GM18505 (cell line): ENCODE data around the gene CDKAL1.
"Not testable (repeated sequence)": the region's sequence is repeated elsewhere in the genome, so short reads cannot be mapped to it uniquely, and the experiment has no call there.

Source experiments
- ATAC-seq: cut with Tn5 transposase; IDR thresholded peaks from one replicate; pipeline ENCODE4 v1.9.1; 2021; ENCODE audit not compliant: unreplicated experiment
- POLR2A ChIP-seq: IDR thresholded peaks from 4 replicates; pipeline ENCODE4 v1.6.1; 2011; ENCODE audit warnings: borderline replicate concordance; ENCODE audit not compliant: insufficient read depth, insufficient read length; ENCODE audit errors: extremely low read depth

Gene CDKAL1

DNA sequence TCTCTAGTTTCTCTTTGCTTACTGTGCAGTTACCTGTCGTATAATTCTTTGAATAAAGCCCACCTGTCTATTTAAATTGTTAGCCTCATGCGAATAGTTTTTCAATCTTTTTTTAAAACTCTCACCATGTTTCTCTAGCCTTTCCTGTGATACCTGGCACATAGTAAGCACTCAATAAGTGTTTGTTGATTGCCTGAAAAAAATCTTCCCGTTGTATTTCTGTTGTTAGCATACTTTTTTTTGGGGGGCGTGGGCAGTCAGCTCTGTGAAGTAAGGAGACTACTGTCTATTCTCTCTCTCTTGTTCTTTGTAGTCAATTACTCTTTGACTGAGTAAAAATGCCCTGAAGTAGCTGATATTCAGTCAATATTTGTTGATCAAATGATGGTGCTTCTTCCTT is 205.8 kb downstream of the CDKAL1 start:
- no peak for ATAC-seq
- no peak for TF ChIP-seq POLR2A

DNA sequence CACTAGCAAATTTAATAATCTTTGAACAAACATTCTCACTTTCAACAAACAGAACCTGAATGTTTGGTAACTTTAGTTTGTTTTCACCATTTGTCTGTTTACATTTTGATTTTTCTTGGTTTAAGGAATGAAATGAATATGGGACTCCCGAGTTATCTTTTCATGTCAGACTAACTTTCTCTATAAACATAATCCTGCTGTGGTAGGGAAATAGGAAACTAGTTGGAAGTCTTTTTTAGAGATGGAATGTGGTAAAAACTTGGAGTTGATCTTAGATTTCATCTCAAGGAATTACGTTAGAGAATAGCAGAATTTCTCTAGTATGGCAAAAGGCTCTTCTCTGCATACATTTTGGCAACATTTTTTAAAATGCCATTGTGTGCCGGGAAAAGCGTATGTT is 206.5 kb downstream of the CDKAL1 start:
- ATAC-seq, result no peak

DNA sequence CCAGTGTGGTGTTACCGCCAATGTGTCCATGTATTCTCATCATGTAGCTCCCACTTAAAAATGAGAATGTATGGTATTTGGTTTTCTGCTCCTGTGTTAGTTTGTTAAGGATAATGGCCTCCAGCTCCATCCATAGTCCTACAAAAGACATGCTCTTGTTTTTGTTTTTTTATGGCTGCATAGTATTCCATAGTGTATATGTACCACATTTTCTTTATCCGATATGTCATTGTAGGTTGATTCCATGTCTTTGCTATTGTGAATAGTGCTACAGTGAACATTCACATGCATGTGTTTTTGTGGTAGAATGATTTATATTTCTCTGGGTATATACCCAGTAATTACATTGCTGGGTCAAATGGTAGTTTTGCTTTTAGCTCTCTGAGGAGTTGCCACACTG is 207.2 kb downstream of the CDKAL1 start:
- TF ChIP-seq POLR2A, result no peak
- ATAC-seq, result no peak

More for the DNA sequence above, 206.5 kb downstream of the CDKAL1 start:
- no peak for TF ChIP-seq POLR2A

DNA sequence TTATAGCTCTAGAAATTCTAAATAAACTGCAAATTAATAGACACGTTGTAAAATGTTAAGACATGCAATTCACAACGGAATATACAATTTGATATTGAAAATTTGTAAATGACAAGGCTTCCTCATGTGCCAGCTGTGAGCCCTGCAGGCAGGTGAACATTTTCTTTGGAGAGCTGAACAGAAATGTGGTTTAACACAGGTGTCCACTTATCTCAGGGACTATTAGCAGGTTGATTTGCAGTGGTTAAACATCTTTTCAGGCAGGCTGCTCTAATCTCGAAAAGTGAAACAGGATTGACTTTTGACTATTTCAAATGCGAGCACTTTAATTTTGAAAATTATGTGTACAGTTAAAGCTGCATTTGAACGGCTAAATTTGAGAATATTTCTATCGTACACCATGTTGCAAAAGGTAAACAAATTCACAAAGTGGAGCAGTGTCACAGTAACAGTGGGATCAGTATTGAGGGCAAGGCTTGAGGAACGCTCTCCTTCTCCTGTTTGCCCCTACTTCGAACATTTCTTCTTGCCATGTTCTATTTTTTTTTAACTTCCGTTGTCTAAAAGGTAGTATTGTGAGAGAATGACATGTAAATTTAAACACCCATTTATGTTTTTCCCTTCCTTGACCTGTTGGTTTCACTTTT is 210.8 kb downstream of the CDKAL1 start:
- TF ChIP-seq POLR2A, result no peak
- ATAC-seq, result no peak

DNA sequence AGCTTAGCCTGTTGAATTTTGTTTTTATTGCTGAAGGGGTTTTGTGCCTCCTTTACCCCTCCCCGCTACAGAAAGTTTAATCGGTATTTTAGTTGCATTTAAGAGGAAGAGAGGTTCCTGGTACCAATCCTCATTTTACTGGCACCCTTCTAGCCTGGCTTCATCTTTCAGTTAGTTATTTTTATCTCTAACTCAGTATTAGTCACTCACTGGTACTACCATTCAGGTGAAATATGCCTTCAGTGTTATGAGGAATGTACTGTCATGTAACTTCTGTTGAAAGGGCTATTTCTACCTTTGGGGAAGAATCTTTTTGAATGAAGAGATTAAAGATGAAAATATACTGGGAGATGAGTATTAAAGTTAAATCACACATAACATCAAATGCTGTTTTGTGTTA is 211.8 kb downstream of the CDKAL1 start:
- no peak for ATAC-seq

DNA sequence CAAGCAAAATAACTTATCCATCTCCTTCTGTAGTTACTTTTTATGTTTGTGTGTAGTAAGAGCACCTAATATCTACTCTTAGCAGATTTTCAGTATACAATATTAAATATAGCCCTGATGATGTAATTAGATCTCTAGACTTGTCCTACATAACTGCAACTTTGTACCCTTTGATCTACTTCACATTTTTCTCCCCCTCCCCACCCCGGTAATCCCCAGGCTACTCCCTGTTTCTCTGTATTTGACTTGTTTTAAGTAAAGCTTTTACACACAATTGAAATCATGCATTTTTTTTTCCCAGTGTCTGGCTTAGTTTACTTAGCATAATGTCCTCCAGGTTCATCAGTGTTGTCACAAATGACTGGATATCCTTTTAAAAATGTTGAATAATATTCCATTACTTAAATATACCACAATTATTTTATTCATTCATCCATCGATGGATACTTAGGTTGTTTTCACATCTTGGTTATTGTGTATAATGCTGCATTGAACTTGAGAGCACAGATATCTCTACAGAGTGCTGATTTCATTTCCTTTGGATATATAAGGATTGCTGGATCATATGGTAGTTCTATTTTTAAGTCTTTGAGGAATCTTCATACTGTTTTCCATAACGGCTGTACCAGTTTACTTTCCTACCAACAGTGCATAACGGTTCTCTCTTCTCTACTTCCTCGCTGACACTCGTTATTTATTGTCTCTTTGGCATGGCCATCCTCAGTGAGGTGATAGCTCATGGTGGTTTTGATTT is 212.7 kb downstream of the CDKAL1 start:
- no peak for ATAC-seq
- TF ChIP-seq POLR2A, result no peak

More for the DNA sequence above, 211.8 kb downstream of the CDKAL1 start:
- TF ChIP-seq POLR2A, result no peak

DNA sequence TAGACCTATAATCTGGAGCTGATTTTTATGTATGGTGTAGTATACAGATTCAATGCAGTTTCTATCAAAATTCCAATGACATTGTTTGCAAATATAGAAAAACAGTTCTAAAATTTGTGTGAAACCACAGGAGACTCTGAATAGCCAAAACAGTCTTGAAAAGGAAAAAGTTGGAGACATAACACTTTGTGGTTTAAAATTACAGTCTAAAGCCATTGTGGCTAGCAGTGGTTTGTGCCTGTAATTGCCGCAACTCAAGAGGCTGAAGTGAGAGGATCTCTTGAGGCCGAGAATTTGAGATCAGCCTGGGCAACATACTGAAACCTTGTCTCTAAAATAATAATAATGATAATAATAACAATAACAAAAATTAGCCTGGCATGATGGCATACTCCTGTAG is 213.7 kb downstream of the CDKAL1 start:
- ATAC-seq, result no peak
- TF ChIP-seq POLR2A, result no peak

DNA sequence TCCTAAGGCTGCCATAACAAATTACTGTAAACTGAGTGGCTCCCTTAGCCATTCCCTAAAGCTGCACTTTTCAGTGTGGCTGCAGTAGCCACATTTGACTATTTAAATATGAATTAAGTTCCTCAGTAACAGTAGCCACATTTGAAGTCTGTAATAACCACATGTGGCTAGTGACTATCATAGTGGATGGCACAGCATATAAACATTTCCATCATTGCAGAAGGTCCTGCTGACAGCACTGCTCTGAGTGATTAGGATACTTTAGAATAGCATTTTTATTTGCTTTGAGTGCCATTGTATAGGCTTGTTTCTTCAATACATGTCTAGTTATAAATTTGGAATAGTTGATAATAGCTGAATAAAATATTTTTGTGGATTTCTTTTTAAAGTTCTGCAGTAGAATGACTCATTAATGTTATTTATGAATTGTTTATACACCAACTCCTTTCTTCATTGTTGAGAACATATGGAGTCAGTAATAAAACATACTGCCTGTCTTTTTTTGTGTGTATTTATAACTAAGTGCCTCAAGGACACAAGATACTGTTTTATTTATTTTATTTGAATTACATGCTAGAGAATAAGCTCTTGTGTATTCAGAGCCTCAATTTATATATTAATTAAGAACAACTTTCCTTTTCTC is 217.2 kb downstream of the CDKAL1 start:
- TF ChIP-seq POLR2A, result no peak

DNA sequence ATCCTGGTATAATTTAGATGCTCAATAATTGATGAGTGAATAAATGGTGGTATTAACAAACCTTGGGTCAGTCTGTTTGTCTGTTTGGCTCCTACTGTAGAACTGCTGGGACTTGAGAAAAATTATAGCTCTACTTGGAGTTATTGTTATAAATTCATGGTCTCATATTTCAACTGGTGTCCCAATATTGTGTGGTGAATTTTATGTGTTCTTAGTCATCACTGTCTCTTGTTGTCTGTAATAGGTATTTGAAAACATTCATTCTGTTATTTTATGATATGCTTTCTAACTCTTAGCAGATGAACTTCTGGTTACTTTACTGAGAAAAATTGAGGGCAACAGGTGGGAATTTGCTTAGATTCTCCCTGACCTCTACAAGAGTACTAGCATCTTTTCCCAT is 221.4 kb downstream of the CDKAL1 start:
- no peak for ATAC-seq
- TF ChIP-seq POLR2A, result no peak

More for the DNA sequence above, 217.2 kb downstream of the CDKAL1 start:
- ATAC-seq, result no peak

DNA sequence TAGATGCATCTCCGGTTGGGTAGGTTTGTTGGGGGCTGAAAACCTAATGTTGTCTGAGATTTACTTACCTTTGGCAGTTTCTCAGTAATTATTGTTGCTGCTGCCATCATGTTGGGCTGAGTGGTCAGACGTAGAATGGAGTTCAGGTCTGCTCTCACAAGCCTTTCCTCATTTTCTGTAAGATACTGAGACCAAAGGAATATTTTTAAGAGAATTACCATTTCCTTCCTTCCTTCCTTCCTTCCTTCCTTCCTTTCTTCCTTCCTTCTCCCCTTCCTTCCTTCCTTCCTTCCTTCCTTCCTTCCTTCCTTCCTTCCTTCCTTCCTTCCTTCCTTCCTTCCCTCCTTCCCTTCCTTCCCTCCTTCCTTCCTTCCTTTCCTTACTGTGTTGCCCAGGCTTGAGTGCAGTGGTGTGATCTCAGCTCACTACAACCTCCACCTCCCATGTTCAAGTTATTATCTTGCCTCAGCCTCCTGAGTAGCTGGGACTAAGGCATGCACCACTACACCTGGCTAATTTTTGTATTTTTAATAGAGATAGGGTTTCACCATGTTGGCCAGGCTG is 222.4 kb downstream of the CDKAL1 start:
- not testable (repeated sequence) for ATAC-seq

DNA sequence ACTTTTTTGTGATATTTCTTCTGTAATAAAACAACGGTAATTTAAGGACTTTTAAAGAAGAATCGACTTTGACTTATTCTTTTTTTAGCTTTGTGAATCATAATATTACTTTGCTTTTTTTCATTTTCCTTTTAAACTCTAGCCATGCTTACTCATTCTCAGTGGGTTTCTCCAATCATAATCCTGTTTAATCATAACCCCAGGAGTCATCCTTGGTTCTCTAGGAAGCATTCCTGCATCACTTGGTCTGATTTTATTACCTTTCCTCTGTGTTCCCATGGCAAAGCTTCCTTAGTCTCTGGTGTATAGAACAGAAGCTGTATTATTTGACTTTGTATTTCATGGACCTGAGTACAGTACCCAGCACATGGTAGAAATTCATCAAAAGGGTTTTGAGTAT is 223.5 kb downstream of the CDKAL1 start:
- ATAC-seq, result no peak
- no peak for TF ChIP-seq POLR2A

DNA sequence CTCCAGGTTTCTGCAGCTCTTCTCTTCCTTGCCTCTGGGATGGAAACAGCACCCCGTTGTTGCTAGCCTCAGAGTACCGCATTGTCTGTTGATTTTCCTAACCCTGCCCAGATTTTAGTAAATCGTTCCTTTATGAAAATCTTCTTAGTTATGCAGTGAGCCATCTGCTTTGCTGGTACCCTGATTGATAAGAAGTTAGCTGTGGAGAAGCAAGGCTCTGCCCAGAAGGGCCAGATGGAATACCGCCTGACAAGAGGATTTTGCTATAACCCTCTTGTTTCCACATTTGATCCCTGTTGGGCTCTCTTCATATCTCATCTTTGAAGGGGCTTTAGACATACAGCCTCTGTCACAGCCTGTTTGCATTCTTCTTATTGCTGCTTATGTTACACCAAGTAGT is 229.0 kb downstream of the CDKAL1 start:
- no peak for TF ChIP-seq POLR2A
- no peak for ATAC-seq

DNA sequence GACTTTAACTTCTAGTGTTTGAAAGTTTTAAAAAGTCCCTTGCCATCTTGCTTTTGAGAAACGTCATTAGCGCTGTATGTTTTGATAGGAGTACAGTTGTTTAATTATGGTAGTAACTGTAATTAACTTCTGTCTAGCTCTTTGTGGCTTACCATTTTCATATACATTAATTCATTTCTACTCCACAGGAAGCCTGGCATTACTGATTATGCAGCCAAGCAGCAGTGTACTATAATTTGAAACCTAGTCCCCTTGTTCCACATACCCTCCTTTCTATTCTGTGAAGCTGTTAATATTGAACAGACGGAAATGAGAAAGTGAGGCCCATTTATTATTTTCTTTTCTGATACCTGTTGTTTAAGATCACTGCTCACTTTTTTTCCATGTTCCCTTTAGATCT is 235.4 kb downstream of the CDKAL1 start:
- no peak for TF ChIP-seq POLR2A
- no peak for ATAC-seq

DNA sequence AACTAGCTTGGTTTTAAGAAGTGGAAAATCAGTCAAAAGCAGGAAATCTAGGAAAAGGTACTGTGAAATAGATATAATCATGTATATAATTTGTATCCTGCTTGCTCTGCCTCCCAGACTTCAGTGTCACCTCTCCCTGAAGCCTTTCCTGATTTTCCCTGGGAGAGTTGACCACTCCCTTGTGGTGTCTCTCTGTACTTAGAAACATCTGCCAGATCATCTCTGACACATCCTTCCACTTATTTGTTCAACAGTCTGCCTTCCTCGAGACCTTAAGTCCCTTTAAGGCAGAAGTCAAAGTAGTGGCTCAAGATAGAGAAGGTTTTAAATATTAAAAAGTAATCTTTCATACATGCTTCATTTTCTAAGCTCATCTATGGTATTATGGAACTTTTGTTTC is 236.5 kb downstream of the CDKAL1 start:
- ATAC-seq, result no peak
- TF ChIP-seq POLR2A, result no peak
